IgD-negative memory B cell (primary cell): ENCODE measurements around the gene NEURL2. TPM values are rescaled to one million over a fixed set of nuclear protein-coding genes. Genes with fewer than 3 reads are reported as not detected.
"Not testable (repeated sequence)": the region's sequence is repeated elsewhere in the genome, so short reads cannot be mapped to it uniquely, and the experiment has no call there.

Source experiments
- H3K27ac Mint-ChIP-seq, 3 donors: one replicate each; pipeline ENCODE4 v1.8.0; 2020 to 2022; ENCODE audit warnings: mild to moderate bottlenecking in 3 of 3, mixed read lengths in 3 of 3, moderate library complexity in 1 of 3
- H3K27me3 Mint-ChIP-seq: one replicate; pipeline ENCODE4 v1.8.0; 2021; ENCODE audit warnings: mixed read lengths
- H3K36me3 Mint-ChIP-seq: one replicate; pipeline ENCODE4 v1.8.0; 2020; ENCODE audit warnings: mild to moderate bottlenecking, mixed read lengths
- H3K4me1 Mint-ChIP-seq, 3 donors: one replicate each; pipeline ENCODE4 v1.8.0; 2020 to 2022; ENCODE audit warnings: mixed read lengths in 3 of 3, mild to moderate bottlenecking in 1 of 3
- H3K4me3 Mint-ChIP-seq, 4 donors: one replicate each; pipeline ENCODE4 v1.8.0; 2020 to 2022; ENCODE audit warnings: mild to moderate bottlenecking in 4 of 4, mixed read lengths in 4 of 4, moderate library complexity in 3 of 4
- H3K9me3 Mint-ChIP-seq, 3 donors: one replicate each; pipeline ENCODE4 v1.8.0; 2020 to 2021; ENCODE audit warnings: mixed read lengths in 3 of 3, mild to moderate bottlenecking in 1 of 3
- polyA plus RNA-seq: library from polyadenylated mRNA; unstranded; fragments of 300-500 nt; fragmentation: Illumina TruSeq; gene quantifications from one replicate; pipeline ENCODE4 v1.2.3, GENCODE V29; 2021

Gene NEURL2
- polyA plus RNA-seq, result 1.6 TPM

- Mint-ChIP-seq H3K27me3 (no peaks in the 10 kb centered on the region), H3K4me1 (peaks cover 24 to 27% (median 27%) of the 10 kb centered on the region in 3 donors), H3K27ac (peak within 1 kb of the TSS; percentile 94 to 97 (median 96)), H3K4me3 (peak within 1 kb of the TSS; percentile 93 to 100 (median 99)), H3K36me3 (peaks cover 2% of the 10 kb centered on the region), H3K9me3 (no peaks in the 10 kb centered on the region)
These were observed at the start of gene NEURL2, which contains the start of gene CTSA for GRCh38 chr20:45890985-45891983. Gene NEURL2, minus strand, starts transcription at chr20:45891208. Its CDS starts 217 bp downstream, at chr20:45890991. Gene CTSA, plus strand, starts transcription at chr20:45891335. Its CDS starts 234 bp downstream, at chr20:45891569.

GRCh38 chr20:45940469-45940868, 49.5 kb upstream of the NEURL2 start:
- Mint-ChIP-seq H3K4me3 (no peak overlapping the region), H3K27me3 (no peaks in the 10 kb centered on the region), H3K36me3 (peaks cover 5% of the 10 kb centered on the region), H3K27ac (no peak overlapping the region), H3K4me1 (peaks cover 0 to 11% (median 5%) of the 10 kb centered on the region in 3 donors), H3K9me3 (no peaks in the 10 kb centered on the region)

- H3K4me1 Mint-ChIP-seq, result peaks cover 4 to 13% (median 8%) of the 10 kb centered on the region in 3 donors
- H3K9me3 Mint-ChIP-seq, result no peaks in the 10 kb centered on the region
- H3K27ac Mint-ChIP-seq, result peak overlapping the region in 1 of 3 donors; percentile 67
- H3K4me3 Mint-ChIP-seq, result peak overlapping the region in 1 of 4 donors; percentile 41
- H3K36me3 Mint-ChIP-seq, result peaks cover 6% of the 10 kb centered on the region
- H3K27me3 Mint-ChIP-seq, result no peaks in the 10 kb centered on the region
These were observed 49.0 kb upstream of the NEURL2 start for GRCh38 chr20:45940053-45940452.

- peaks cover 6% of the 10 kb centered on the region for H3K36me3 Mint-ChIP-seq
- H3K9me3 Mint-ChIP-seq, result no peaks in the 10 kb centered on the region
- H3K4me3 Mint-ChIP-seq, result peak overlapping the region in 1 of 4 donors; percentile 66
- H3K27ac Mint-ChIP-seq, result peak overlapping the region in 2 of 3 donors; percentile 55 to 76
- H3K4me1 Mint-ChIP-seq, result peaks cover 6 to 13% (median 8%) of the 10 kb centered on the region in 3 donors
- no peaks in the 10 kb centered on the region for H3K27me3 Mint-ChIP-seq
These were observed 47.9 kb upstream of the NEURL2 start for GRCh38 chr20:45938727-45939438.

- H3K27me3 Mint-ChIP-seq, result no peaks in the 10 kb centered on the region
- no peaks in the 10 kb centered on the region for H3K9me3 Mint-ChIP-seq
- H3K4me1 Mint-ChIP-seq, result peaks cover 11 to 17% (median 12%) of the 10 kb centered on the region in 3 donors
- peaks cover 6% of the 10 kb centered on the region for H3K36me3 Mint-ChIP-seq
- peak overlapping the region in 2 of 4 donors; percentile 65 to 66 for H3K4me3 Mint-ChIP-seq
- peak overlapping the region in 1 of 3 donors; percentile 70 for H3K27ac Mint-ChIP-seq
These were observed 46.8 kb upstream of the NEURL2 start for GRCh38 chr20:45937765-45938164.

GRCh38 chr20:45935416-45936046, 44.5 kb upstream of the NEURL2 start:
- Mint-ChIP-seq H3K4me3 (peak overlapping the region; percentile 94 to 100 (median 97)), H3K4me1 (peaks cover 11 to 19% (median 14%) of the 10 kb centered on the region in 3 donors), H3K27me3 (no peaks in the 10 kb centered on the region), H3K36me3 (peaks cover 6% of the 10 kb centered on the region), H3K27ac (peak overlapping the region; percentile 95 to 99 (median 99)), H3K9me3 (no peaks in the 10 kb centered on the region)

- Mint-ChIP-seq H3K9me3 (no peaks in the 10 kb centered on the region), H3K27ac (peak within 1 kb of the TSS; percentile 95 to 99 (median 99)), H3K4me1 (peaks cover 11 to 19% (median 14%) of the 10 kb centered on the region in 3 donors), H3K36me3 (peaks cover 6% of the 10 kb centered on the region), H3K4me3 (peak within 1 kb of the TSS; percentile 94 to 100 (median 98)), H3K27me3 (no peaks in the 10 kb centered on the region)
These were observed 43.8 kb upstream of the NEURL2 start, which contains the start of gene PCIF1 for GRCh38 chr20:45934586-45935415. Gene PCIF1, plus strand, starts transcription at chr20:45934683. Its CDS starts 4,317 bp downstream, at chr20:45939000.

- peaks cover 11 to 19% (median 12%) of the 10 kb centered on the region in 3 donors for H3K4me1 Mint-ChIP-seq
- H3K36me3 Mint-ChIP-seq, result peaks cover 6% of the 10 kb centered on the region
- H3K27me3 Mint-ChIP-seq, result no peaks in the 10 kb centered on the region
- peak overlapping the region; percentile 95 to 99 (median 96) for H3K27ac Mint-ChIP-seq
- no peaks in the 10 kb centered on the region for H3K9me3 Mint-ChIP-seq
- peak overlapping the region; percentile 94 to 100 (median 98) for H3K4me3 Mint-ChIP-seq
These were observed 43.1 kb upstream of the NEURL2 start for GRCh38 chr20:45934046-45934585.

- no peaks in the 10 kb centered on the region for H3K27me3 Mint-ChIP-seq
- H3K4me1 Mint-ChIP-seq, result peaks cover 11 to 18% (median 12%) of the 10 kb centered on the region in 3 donors
- H3K4me3 Mint-ChIP-seq, result peak overlapping the region; percentile 94 to 100 (median 98)
- H3K9me3 Mint-ChIP-seq, result no peaks in the 10 kb centered on the region
- peak overlapping the region; percentile 95 to 99 (median 96) for H3K27ac Mint-ChIP-seq
- H3K36me3 Mint-ChIP-seq, result peaks cover 5% of the 10 kb centered on the region
These were observed 42.4 kb upstream of the NEURL2 start for GRCh38 chr20:45933266-45934045.

- not testable (repeated sequence) for H3K27me3 Mint-ChIP-seq
These were observed 40.7 kb upstream of the NEURL2 start for GRCh38 chr20:45931680-45932079.

GRCh38 chr20:45927071-45927878, 36.3 kb upstream of the NEURL2 start:
- H3K9me3 Mint-ChIP-seq, result no peaks in the 10 kb centered on the region
- H3K27me3 Mint-ChIP-seq, result no peaks in the 10 kb centered on the region
- no peaks in the 10 kb centered on the region for H3K36me3 Mint-ChIP-seq
- peaks cover 0 to 5% (median 1%) of the 10 kb centered on the region in 3 donors for H3K4me1 Mint-ChIP-seq
- H3K4me3 Mint-ChIP-seq, result no peak overlapping the region
- peak overlapping the region in 1 of 3 donors; percentile 29 for H3K27ac Mint-ChIP-seq

More at GRCh38 chr20:45931680-45932079, 40.7 kb upstream of the NEURL2 start:
- peak overlapping the region in 1 of 4 donors; percentile 40 for H3K4me3 Mint-ChIP-seq
- not testable (repeated sequence) for H3K36me3 Mint-ChIP-seq, H3K9me3 Mint-ChIP-seq
- H3K27ac Mint-ChIP-seq, result peak overlapping the region in 1 of 3 donors; percentile 42
- H3K4me1 Mint-ChIP-seq, result peaks cover 11 to 13% (median 12%) of the 10 kb centered on the region in 3 donors

GRCh38 chr20:45926731-45927070, 35.7 kb upstream of the NEURL2 start:
- no peak overlapping the region for H3K27ac Mint-ChIP-seq
- H3K27me3 Mint-ChIP-seq, result no peaks in the 10 kb centered on the region
- H3K4me3 Mint-ChIP-seq, result no peak overlapping the region
- no peaks in the 10 kb centered on the region for H3K9me3 Mint-ChIP-seq
- H3K4me1 Mint-ChIP-seq, result peaks cover 0 to 2% (median 0%) of the 10 kb centered on the region in 3 donors
- H3K36me3 Mint-ChIP-seq, result no peaks in the 10 kb centered on the region
